ENCODE results near the gene CMC4. TPM values are rescaled to one million over a fixed set of nuclear protein-coding genes. Genes with fewer than 3 reads are reported as not detected.

Gene CMC4
- total RNA-seq, 4 donors from 2014 or later, result 21.0 to 33.0 (median 23.6) TPM

GRCh38 chrX:155031657-155032056 lies 39.3 kb downstream of the CMC4 start:
- no peak overlapping the region for H3K4me3 ChIP-seq
- WGBS, 2 donors (ENCODE audit: low coverage in 1 of 2), result 83 to 88% methylated on average over 1 to 4 of the region's 5 CpGs
- no peaks in the 10 kb centered on the region for H3K27me3 ChIP-seq
- peak overlapping the region in 1 of 4 donors; percentile 35 for H3K27ac ChIP-seq
- peaks cover 0 to 18% of the 10 kb centered on the region in 2 donors for H3K36me3 ChIP-seq
- no peaks in the 10 kb centered on the region for H3K9me3 ChIP-seq
- no peak for ATAC-seq
- TF ChIP-seq POLR2AphosphoS5 (IDR thresholded peaks at IDR 0.05) (no peak), EP300 (IDR thresholded peaks at IDR 0.05) (no peak), CTCF (IDR thresholded peaks at IDR 0.05) (no peak), POLR2A (IDR thresholded peaks at IDR 0.05) (no peak)
- H3K4me1 ChIP-seq, result peaks cover 0 to 24% (median 0%) of the 10 kb centered on the region in 3 donors

GRCh38 chrX:155028877-155029291 lies 42.1 kb downstream of the CMC4 start:
- Histone ChIP-seq H3K4me3 (peak overlapping the region in 1 of 2 donors; percentile 69), H3K27ac (peak overlapping the region; percentile 79 to 98 (median 96)), H3K27me3 (no peaks in the 10 kb centered on the region), H3K36me3 (peaks cover 0 to 2% of the 10 kb centered on the region in 2 donors), H3K4me1 (peaks cover 0 to 24% (median 0%) of the 10 kb centered on the region in 3 donors), H3K9me3 (no peaks in the 10 kb centered on the region)
- WGBS, 2 donors (ENCODE audit: low coverage in 1 of 2), result 20 to 71% methylated on average over 1 to 2 of the region's 2 CpGs
- TF ChIP-seq POLR2A (IDR thresholded peaks at IDR 0.05) (no peak), POLR2AphosphoS5 (IDR thresholded peaks at IDR 0.05) (no peak), EP300 (IDR thresholded peaks at IDR 0.05) (no peak)
- no peak for ATAC-seq

GRCh38 chrX:155028129-155028528 lies 42.8 kb downstream of the CMC4 start:
- H3K27ac ChIP-seq, result peak overlapping the region; percentile 79 to 98 (median 96)
- H3K27me3 ChIP-seq, result no peaks in the 10 kb centered on the region
- H3K4me1 ChIP-seq, result peaks cover 0 to 24% (median 0%) of the 10 kb centered on the region in 3 donors
- ATAC-seq, result no peak
- H3K9me3 ChIP-seq, result no peaks in the 10 kb centered on the region
- no peaks in the 10 kb centered on the region for H3K36me3 ChIP-seq
- peak overlapping the region; percentile 37 to 69 for H3K4me3 ChIP-seq
- TF ChIP-seq POLR2A (IDR thresholded peaks at IDR 0.05) (no peak), POLR2AphosphoS5 (IDR thresholded peaks at IDR 0.05) (no peak)
- 15 to 32% methylated on average over 3 of the region's 3 CpGs for WGBS, 2 donors (ENCODE audit: low coverage in 1 of 2)

- H3K27ac ChIP-seq, result peak overlapping the region; percentile 79 to 98 (median 96)
- no peaks in the 10 kb centered on the region for H3K9me3 ChIP-seq
- no peak for TF ChIP-seq CTCF (IDR thresholded peaks at IDR 0.05)
- no peak for TF ChIP-seq POLR2A (IDR thresholded peaks at IDR 0.05)
- TF ChIP-seq POLR2AphosphoS5 (IDR thresholded peaks at IDR 0.05), result peak; percentile 90
- TF ChIP-seq EP300 (IDR thresholded peaks at IDR 0.05), result no peak
- no peaks in the 10 kb centered on the region for H3K27me3 ChIP-seq
- H3K4me1 ChIP-seq, result peaks cover 0 to 24% (median 0%) of the 10 kb centered on the region in 3 donors
- 0 to 41% methylated on average over 13 to 14 of the region's 14 CpGs for WGBS, 2 donors (ENCODE audit: low coverage in 1 of 2)
- peak; percentile 64 for ATAC-seq
- no peaks in the 10 kb centered on the region for H3K36me3 ChIP-seq
- peak overlapping the region; percentile 37 to 69 for H3K4me3 ChIP-seq
Measured at GRCh38 chrX:155027509-155028066, 43.3 kb downstream of the CMC4 start.

- 1 to 38% methylated on average over 3 to 12 of the region's 82 CpGs for WGBS, 2 donors (ENCODE audit: low coverage in 1 of 2)
- ATAC-seq, result peak; percentile 92
- Histone ChIP-seq H3K4me3 (peak within 1 kb of the TSS; percentile 37 to 69), H3K9me3 (no peaks in the 10 kb centered on the region), H3K36me3 (no peaks in the 10 kb centered on the region), H3K4me1 (peaks cover 0 to 24% (median 0%) of the 10 kb centered on the region in 3 donors), H3K27me3 (no peaks in the 10 kb centered on the region), H3K27ac (peak within 1 kb of the TSS; percentile 79 to 98 (median 96))
- TF ChIP-seq POLR2AphosphoS5 (IDR thresholded peaks at IDR 0.05) (peak; percentile 59), EP300 (IDR thresholded peaks at IDR 0.05) (peak; percentile 43), CTCF (IDR thresholded peaks at IDR 0.05) (no peak), POLR2A (IDR thresholded peaks at IDR 0.05) (peak; percentile 74 to 76)
Measured at GRCh38 chrX:155026727-155027508, 44.0 kb downstream of the CMC4 start, which contains the start of gene FUNDC2. TSS of gene FUNDC2 (plus strand) at chrX:155026844. CDS start at chrX:155026939, 95 bp downstream.
